Lower leg skin (tissue), 4 donors: Measurements from ENCODE around the gene DPCD. TPM values are rescaled to one million over a fixed set of nuclear protein-coding genes. Genes with fewer than 3 reads are reported as not detected.
"Not testable (repeated sequence)": the region's sequence is repeated elsewhere in the genome, so short reads cannot be mapped to it uniquely, and the experiment has no call there.

Source experiments
- DNase-seq, 2 donors: peaks; one replicate each; pipeline ENCODE4 v3.0.0-alpha.2; 2019; ENCODE audit warnings: low spot score in 2 of 2
- H3K4me3 ChIP-seq: fragments of 200-600 bp; sonication (generic); 2 replicates; pipeline ENCODE4 v1.5.1; 2017; ENCODE audit warnings: mild to moderate bottlenecking, low read depth; ENCODE audit not compliant: poor library complexity, severe bottlenecking
- POLR2A ChIP-seq, 2 donors: fragments of 450-650 bp; IDR thresholded peaks; one replicate each; pipeline ENCODE4 v1.6.1; 2016 to 2017; ENCODE audit warnings: antibody characterized with exemption in 2 of 2, mild to moderate bottlenecking in 1 of 2, moderate library complexity in 1 of 2
- WGBS, 2 donors: methylation state at CpG; one replicate each; pipeline ENCODE4 v1.1.5; 2018; 5-methylcytosine and 5-hydroxymethylcytosine counted together
- intact Hi-C: fragments of 100-400 bp; cut with DNase I; formaldehyde crosslinking; loops from one replicate; pipeline ENCODE4 v1.15.0; 2023; ENCODE audit warnings: low total_unique reads
- total RNA-seq, 4 donors: library from RNA; depleted of rRNA; stranded (reverse); fragments of >200 nt; gene quantifications; one replicate each; pipeline ENCODE4 v1.1.0, GENCODE V29; 2016
- TF ChIP-seq, protein P1 (sequence below), 3 donors: fragments of 450-650 bp; IDR thresholded peaks; one replicate each; pipeline ENCODE4 v1.5.1; 2016; ENCODE audit warnings: antibody characterized with exemption in 3 of 3, mild to moderate bottlenecking in 3 of 3, moderate library complexity in 2 of 3

The DPCD gene
- total RNA-seq, 4 donors from 2014 or later: 9.6 to 18.4 (median 11.4) TPM

DNA sequence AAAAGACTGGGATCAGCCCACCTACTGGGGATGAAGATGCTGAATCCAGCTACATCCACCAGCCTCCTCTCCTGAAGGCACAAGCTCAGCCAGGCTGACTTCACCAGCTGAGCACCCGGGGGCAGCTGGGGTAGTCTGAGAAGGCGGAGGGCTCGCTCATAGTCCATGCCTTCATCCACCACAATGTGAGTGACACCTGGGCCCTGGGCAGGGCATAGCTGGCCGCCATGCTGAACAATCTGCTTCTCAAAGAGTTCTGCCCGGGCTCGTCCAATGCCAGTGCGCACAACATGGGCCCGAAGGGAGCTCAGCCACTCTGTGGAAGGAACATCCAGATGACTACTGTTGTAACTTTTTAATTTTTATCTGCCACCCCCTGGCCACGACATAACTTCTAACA lies 2.3 kb upstream of the DPCD start:
- intact Hi-C loops: no loop called here
- TF ChIP-seq POLR2A (IDR thresholded peaks at IDR 0.05): no peak
- TF ChIP-seq, protein P1, sequence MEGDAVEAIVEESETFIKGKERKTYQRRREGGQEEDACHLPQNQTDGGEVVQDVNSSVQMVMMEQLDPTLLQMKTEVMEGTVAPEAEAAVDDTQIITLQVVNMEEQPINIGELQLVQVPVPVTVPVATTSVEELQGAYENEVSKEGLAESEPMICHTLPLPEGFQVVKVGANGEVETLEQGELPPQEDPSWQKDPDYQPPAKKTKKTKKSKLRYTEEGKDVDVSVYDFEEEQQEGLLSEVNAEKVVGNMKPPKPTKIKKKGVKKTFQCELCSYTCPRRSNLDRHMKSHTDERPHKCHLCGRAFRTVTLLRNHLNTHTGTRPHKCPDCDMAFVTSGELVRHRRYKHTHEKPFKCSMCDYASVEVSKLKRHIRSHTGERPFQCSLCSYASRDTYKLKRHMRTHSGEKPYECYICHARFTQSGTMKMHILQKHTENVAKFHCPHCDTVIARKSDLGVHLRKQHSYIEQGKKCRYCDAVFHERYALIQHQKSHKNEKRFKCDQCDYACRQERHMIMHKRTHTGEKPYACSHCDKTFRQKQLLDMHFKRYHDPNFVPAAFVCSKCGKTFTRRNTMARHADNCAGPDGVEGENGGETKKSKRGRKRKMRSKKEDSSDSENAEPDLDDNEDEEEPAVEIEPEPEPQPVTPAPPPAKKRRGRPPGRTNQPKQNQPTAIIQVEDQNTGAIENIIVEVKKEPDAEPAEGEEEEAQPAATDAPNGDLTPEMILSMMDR (IDR thresholded peaks at IDR 0.05): no peak
- WGBS, 2 donors: 90 to 91% methylated on average over 9 of the region's 9 CpGs
- no peak overlapping the region for H3K4me3 ChIP-seq
- DNase-seq: no peak

DNA sequence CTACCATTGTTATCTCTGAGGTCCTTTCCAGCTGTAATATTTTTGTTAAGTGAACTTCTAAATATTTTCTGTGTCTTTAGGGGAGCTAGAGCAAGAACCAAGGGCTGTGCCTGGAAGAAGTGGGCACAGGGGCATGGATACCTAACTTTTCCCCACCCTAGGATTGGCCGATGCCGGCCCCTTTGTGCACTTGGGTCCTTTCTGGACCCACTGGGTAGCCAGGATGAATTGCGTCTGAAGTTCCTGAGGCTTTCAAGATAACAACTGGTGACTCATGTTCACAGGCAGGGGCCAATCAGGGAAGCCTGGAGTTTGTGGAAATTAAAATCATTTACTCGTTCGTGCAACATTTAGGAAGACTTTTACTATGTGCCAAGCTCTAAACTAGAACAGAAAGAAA lies 758 bp downstream of the DPCD start:
- H3K4me3 ChIP-seq: no peak overlapping the region
- intact Hi-C loops: no loop called here
- no peak for DNase-seq
- TF ChIP-seq POLR2A (IDR thresholded peaks at IDR 0.05): no peak
- TF ChIP-seq, protein P1 (IDR thresholded peaks at IDR 0.05): no peak
- 57 to 61% methylated on average over 5 of the region's 5 CpGs for WGBS, 2 donors

DNA sequence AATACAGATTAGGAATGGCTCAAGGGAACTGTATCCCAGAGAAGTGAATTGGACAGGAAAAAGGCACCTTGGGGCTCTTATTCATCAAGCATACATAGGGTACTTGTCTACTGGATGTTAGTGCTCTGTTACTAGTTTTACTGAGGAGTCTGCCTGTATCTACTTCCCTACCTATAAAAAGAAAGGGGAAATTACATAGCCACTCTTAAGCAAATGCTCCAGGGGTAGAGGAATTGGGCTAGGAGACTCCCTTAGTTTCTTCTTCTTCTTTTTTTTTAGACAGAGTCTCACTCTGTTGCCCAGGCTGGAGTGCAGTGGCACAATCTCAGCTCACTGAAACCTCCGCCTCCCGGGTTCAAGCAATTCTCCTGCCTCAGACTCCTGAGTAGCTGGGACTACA lies 5.2 kb downstream of the DPCD start:
- 93 to 94% methylated on average over 2 of the region's 2 CpGs for WGBS, 2 donors
- intact Hi-C loops, DNase-seq: not testable (repeated sequence)

DNA sequence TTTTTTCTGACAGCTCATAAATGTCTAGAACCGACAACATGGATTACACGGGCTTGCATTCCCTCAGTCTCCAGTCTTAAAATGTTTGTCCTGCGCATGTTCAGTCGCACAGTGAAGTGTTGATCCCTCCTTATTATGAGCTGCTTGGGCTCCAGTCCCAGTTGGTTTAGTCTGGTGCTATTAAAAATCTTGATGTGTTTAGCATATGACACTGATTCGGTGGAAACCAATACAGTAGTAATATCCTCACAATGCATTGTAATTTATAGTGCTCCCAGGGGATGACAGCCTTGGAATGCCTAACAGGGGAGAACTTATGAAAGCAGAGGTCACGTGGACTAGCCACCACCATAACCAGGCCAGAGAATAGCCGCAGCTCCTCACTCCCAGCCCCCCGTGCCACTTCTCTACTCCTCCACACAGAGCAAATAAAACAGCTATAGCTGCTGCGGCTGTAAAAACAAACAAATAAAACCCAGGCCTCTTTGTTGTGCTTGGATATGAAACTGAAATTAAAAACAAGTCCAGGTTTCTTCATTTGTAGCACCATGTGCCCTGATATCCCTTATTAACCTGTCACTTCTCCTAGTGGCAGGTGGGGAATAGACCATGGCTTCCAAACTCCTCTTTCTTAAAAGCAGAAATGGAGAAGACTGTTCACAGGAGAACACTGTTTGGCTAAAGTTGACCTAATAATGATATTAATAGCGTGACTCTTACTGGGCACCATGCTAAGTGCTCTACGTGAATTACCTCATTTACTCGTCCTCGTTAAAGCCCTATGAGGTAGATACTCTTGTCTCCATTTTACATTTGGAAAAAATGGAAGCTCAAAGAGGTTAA lies 7.7 kb downstream of the DPCD start:
- intact Hi-C loops: no loop called here
- H3K4me3 ChIP-seq: no peak overlapping the region
- DNase-seq: no peak
- WGBS, 2 donors: 80 to 81% methylated on average over 13 of the region's 13 CpGs
- TF ChIP-seq, protein P1 (IDR thresholded peaks at IDR 0.05): no peak
- no peak for TF ChIP-seq POLR2A (IDR thresholded peaks at IDR 0.05)

More for the DNA sequence above, 5.2 kb downstream of the DPCD start:
- H3K4me3 ChIP-seq: not testable (repeated sequence)

DNA sequence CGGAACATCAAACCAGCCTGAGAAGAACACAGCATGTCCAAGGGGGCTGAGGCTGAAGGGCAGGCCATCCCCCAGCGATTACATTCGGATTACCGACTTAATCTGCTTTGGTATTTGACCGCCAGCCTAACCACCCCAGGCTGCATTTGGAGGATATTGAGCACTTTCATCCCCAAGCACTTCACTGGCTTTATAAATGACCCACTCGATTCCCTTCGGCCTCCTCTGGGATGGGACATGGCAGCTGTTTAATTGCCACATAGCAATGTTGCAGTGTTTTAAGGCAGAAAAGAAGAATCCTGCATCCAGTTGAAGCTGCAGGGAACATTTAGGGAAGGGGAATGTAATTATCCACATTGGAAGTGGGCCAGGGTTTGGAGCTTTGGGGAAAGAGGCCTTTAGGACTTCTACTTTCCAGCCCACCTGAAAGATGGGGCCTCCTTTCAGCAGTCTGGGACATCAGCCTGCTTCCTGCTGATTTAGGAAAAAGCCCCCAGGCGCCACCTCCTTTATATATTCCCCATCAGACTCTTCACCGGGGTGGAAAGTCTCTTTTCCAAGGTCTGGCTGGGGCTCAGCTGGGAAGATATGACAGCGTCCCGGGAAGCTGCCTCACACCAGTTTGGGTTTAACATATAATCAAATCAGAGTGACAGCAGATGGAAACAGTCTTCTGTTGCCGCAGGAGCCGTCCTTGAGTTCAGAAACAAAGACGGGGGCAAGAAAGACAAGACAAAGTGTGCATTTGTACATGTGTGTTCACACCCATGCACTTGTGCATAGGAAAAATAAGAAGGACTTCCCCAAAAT lies 9.2 kb downstream of the DPCD start:
- 79% methylated on average over 14 of the region's 14 CpGs for WGBS, 2 donors
- no peak for DNase-seq
- TF ChIP-seq, protein P1 (IDR thresholded peaks at IDR 0.05): no peak
- TF ChIP-seq POLR2A (IDR thresholded peaks at IDR 0.05): no peak
- no peak overlapping the region for H3K4me3 ChIP-seq
- intact Hi-C loops: no loop called here

DNA sequence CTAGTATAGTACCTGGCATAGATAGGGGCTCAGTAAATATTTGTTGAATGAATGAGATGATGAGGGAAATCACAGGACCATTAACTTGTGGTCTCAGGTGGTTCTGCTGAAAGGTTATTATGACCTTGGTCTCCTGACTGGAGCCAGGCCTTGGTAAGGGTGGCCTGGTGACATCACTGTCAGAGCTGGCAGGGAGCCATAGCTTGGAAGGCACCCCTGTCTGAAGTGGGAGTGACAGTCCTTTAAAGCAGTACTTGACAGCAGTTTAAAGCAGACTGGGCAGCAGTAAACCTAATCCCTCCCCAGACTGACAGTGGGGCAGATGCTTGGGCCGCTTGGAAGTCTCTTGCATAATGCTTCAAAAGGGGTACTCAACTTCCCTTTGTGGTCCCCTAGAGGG lies 13.4 kb downstream of the DPCD start:
- no peak for TF ChIP-seq POLR2A (IDR thresholded peaks at IDR 0.05)
- TF ChIP-seq, protein P1 (IDR thresholded peaks at IDR 0.05): no peak
- DNase-seq: no peak
- no peak overlapping the region for H3K4me3 ChIP-seq
- intact Hi-C loops: loop anchor here (5.0 to 10.0 kb wide), 2 partner anchors 181 to 1393 kb away; partner anchors contain the start of gene NPM3
- WGBS, 2 donors: 63 to 100% methylated on average over 1 of the region's 1 CpG
